HTR-8/SVneo (cell line): ENCODE measurements around the gene GAB4.
"Not testable (repeated sequence)": the region's sequence is repeated elsewhere in the genome, so short reads cannot be mapped to it uniquely, and the experiment has no call there.

Experiments used
- DNase-seq: peaks from one replicate; pipeline ENCODE4 v3.0.0; 2011; ENCODE audit warnings: low spot score, mixed read lengths; ENCODE audit not compliant: insufficient read length
- FAIRE-seq: peaks from 2 replicates; lab custom pipeline; 2011; peaks lifted over from hg19 to GRCh38; lab: Jason Lieb, UNC

Gene GAB4

GRCh38 chr22:16961477-16962186 lies 46.4 kb downstream of the GAB4 start:
- FAIRE-seq (no peak), DNase-seq (no peak)

- DNase-seq, result no peak
- no peak for FAIRE-seq
Observed at GRCh38 chr22:16960884-16961249, 47.2 kb downstream of the GAB4 start.

GRCh38 chr22:16960220-16960883 lies 47.7 kb downstream of the GAB4 start:
- FAIRE-seq (no peak), DNase-seq (no peak)

- no peak for FAIRE-seq
- no peak for DNase-seq
Observed at GRCh38 chr22:16959345-16959930, 48.6 kb downstream of the GAB4 start.

GRCh38 chr22:16958475-16958874 lies 49.5 kb downstream of the GAB4 start:
- no peak for FAIRE-seq
- no peak for DNase-seq

GRCh38 chr22:16957781-16958180 lies 50.2 kb downstream of the GAB4 start:
- DNase-seq, result no peak

GRCh38 chr22:16956290-16956689 lies 51.7 kb downstream of the GAB4 start:
- no peak for DNase-seq
- no peak for FAIRE-seq

More at GRCh38 chr22:16957781-16958180, 50.2 kb downstream of the GAB4 start:
- no peak for FAIRE-seq

- no peak for FAIRE-seq
- DNase-seq, result no peak
Observed at GRCh38 chr22:16955678-16956210, 52.3 kb downstream of the GAB4 start.

- DNase-seq (no peak), FAIRE-seq (no peak)
Observed at GRCh38 chr22:16955081-16955480, 52.9 kb downstream of the GAB4 start.

- DNase-seq (no peak), FAIRE-seq (no peak)
Observed at GRCh38 chr22:16954060-16954403, 54.0 kb downstream of the GAB4 start.

GRCh38 chr22:16953206-16954059 lies 54.6 kb downstream of the GAB4 start:
- FAIRE-seq (no peak), DNase-seq (no peak)

- DNase-seq (no peak), FAIRE-seq (no peak)
Observed at GRCh38 chr22:16949561-16949960, 58.5 kb downstream of the GAB4 start.

GRCh38 chr22:16937811-16938210 lies 70.2 kb downstream of the GAB4 start:
- no peak for DNase-seq
- FAIRE-seq, result no peak

GRCh38 chr22:16937209-16937608 lies 70.8 kb downstream of the GAB4 start:
- FAIRE-seq, result not testable (repeated sequence)

GRCh38 chr22:16936625-16937024 lies 71.4 kb downstream of the GAB4 start:
- FAIRE-seq, result no peak
- no peak for DNase-seq

More at GRCh38 chr22:16937209-16937608, 70.8 kb downstream of the GAB4 start:
- not testable (repeated sequence) for DNase-seq

GRCh38 chr22:16935209-16935608 lies 72.8 kb downstream of the GAB4 start:
- FAIRE-seq (no peak), DNase-seq (no peak)

GRCh38 chr22:16933291-16934282 lies 74.4 kb downstream of the GAB4 start:
- FAIRE-seq, result no peak
- DNase-seq, result no peak

- DNase-seq, result no peak
- no peak for FAIRE-seq
Observed at GRCh38 chr22:16932577-16932976, 75.4 kb downstream of the GAB4 start.

- DNase-seq, result no peak
- FAIRE-seq, result no peak
Observed at GRCh38 chr22:16925407-16925966, 82.5 kb downstream of the GAB4 start.
